IMR-90 (cell line): ENCODE data around the gene TMEM168. TPM values are rescaled to one million over a fixed set of nuclear protein-coding genes. Genes with fewer than 3 reads are reported as not detected.

ENCODE experiments used
- ATAC-seq: fragments of 200-7000 bp; cut with Tn5 transposase; 2 replicates; pipeline ENCODE4 v1.9.1; 2020; ENCODE audit warnings: low read depth, mild to moderate bottlenecking, moderate library complexity
- BruUV-seq: library from RNA; stranded (reverse); fragments of 400-500 nt; replicated peaks from 2 replicates; lab custom pipeline; 2021; lab: Mats Ljungman, UMichigan
- CTCF ChIA-PET: fragments of 300-600 bp; formaldehyde crosslinking; extraction: SDS; loops from one replicate; lab custom pipeline; 2021; ENCODE audit warnings: antibody characterized with exemption; lab: Yijun Ruan, JAX
- POLR2A ChIA-PET: fragments of 300-600 bp; sonication (Branson Sonifier 250); formaldehyde crosslinking; loops from one replicate; lab custom pipeline; 2022; ENCODE audit warnings: antibody characterized with exemption; ENCODE audit not compliant: unreplicated experiment; lab: Charles Lee
- DNase-seq: peaks from one replicate; pipeline ENCODE4 v3.0.0; 2013
- H2AFZ ChIP-seq: replicated peaks from 2 replicates; pipeline ENCODE3; 2013; ENCODE audit warnings: low read length, mild to moderate bottlenecking; ENCODE audit not compliant: poor library complexity
- H2AK5ac ChIP-seq: 2 replicates; pipeline ENCODE4 v1.6.1; 2013; ENCODE audit warnings: low read depth, low read length, inconsistent platforms
- H2AK9ac ChIP-seq: replicated peaks from 2 replicates; pipeline ENCODE3; 2013; ENCODE audit warnings: mild to moderate bottlenecking, low read depth, low read length, moderate library complexity; ENCODE audit not compliant: poor library complexity
- H2BK120ac ChIP-seq: 2 replicates; pipeline ENCODE4 v1.6.1; 2013; ENCODE audit warnings: low read depth, low read length, inconsistent platforms
- H2BK15ac ChIP-seq: 3 replicates; pipeline ENCODE4 v1.6.1; 2013; ENCODE audit warnings: low read depth, low read length, inconsistent platforms
- H2BK20ac ChIP-seq: 2 replicates; pipeline ENCODE4 v1.6.1; 2013; ENCODE audit warnings: low read depth, mild to moderate bottlenecking, inconsistent platforms, low read length, moderate library complexity
- H2BK5ac ChIP-seq: 2 replicates; pipeline ENCODE4 v1.6.1; 2013; ENCODE audit warnings: mild to moderate bottlenecking, low read depth, low read length, inconsistent platforms; ENCODE audit not compliant: poor library complexity, severe bottlenecking
- H3K14ac ChIP-seq: replicated peaks from 2 replicates; pipeline ENCODE4 v1.6.1; 2013; ENCODE audit warnings: low read depth, low read length, inconsistent platforms
- H3K18ac ChIP-seq: 2 replicates; pipeline ENCODE4 v1.6.1; 2013; ENCODE audit warnings: low read depth, low read length, control low read depth
- H3K23ac ChIP-seq: 2 replicates; pipeline ENCODE4 v1.6.1; 2013; ENCODE audit warnings: low read depth, low read length, inconsistent platforms
- H3K27ac ChIP-seq: 2 replicates; pipeline ENCODE4 v1.5.1; 2013; ENCODE audit warnings: mild to moderate bottlenecking, control low read depth, low read length; ENCODE audit not compliant: insufficient read depth
- H3K27me3 ChIP-seq: 2 replicates; pipeline ENCODE4 v1.6.1; 2013; ENCODE audit warnings: low read length; ENCODE audit not compliant: control insufficient read depth, insufficient read depth
- H3K36me3 ChIP-seq: 2 replicates; pipeline ENCODE4 v1.6.1; 2013; ENCODE audit warnings: low read length, mixed read lengths; ENCODE audit not compliant: control insufficient read depth, insufficient read depth
- H3K4ac ChIP-seq: 2 replicates; pipeline ENCODE4 v1.6.1; 2013; ENCODE audit warnings: low read depth, low read length, inconsistent platforms
- H3K4me1 ChIP-seq: 2 replicates; pipeline ENCODE4 v1.6.1; 2013; ENCODE audit warnings: low read length, mixed read lengths; ENCODE audit not compliant: control insufficient read depth, insufficient read depth
- H3K4me2 ChIP-seq: 2 replicates; pipeline ENCODE4 v1.6.1; 2013; ENCODE audit warnings: low read depth, mild to moderate bottlenecking, control low read depth, low read length, moderate library complexity
- H3K4me3 ChIP-seq: 2 replicates; pipeline ENCODE4 v1.5.1; 2013; ENCODE audit warnings: low read depth, mild to moderate bottlenecking, control low read depth, low read length, moderate library complexity; ENCODE audit not compliant: insufficient read depth
- H3K56ac ChIP-seq: 2 replicates; pipeline ENCODE4 v1.6.1; 2013; ENCODE audit warnings: low read length, inconsistent platforms; ENCODE audit not compliant: insufficient read depth; ENCODE audit errors: extremely low read depth
- H3K79me1 ChIP-seq, 2 experiments: 2 replicates each; pipeline ENCODE4 v1.6.1; 2013; ENCODE audit warnings: low read length in 2 of 2, inconsistent platforms in 1 of 2, low read depth in 1 of 2
- H3K9ac ChIP-seq: 2 replicates; pipeline ENCODE4 v1.6.1; 2013; ENCODE audit warnings: low read depth, low read length, control low read depth
- H3K9me1 ChIP-seq: 2 replicates; pipeline ENCODE4 v1.6.1; 2013; ENCODE audit warnings: low read length, inconsistent platforms; ENCODE audit not compliant: insufficient read depth
- H3K9me3 ChIP-seq: 2 replicates; pipeline ENCODE4 v1.6.1; 2013; ENCODE audit warnings: low read length; ENCODE audit not compliant: control insufficient read depth, insufficient read depth
- H4K20me1 ChIP-seq: 2 replicates; pipeline ENCODE4 v1.6.1; 2013; ENCODE audit warnings: low read length, inconsistent platforms; ENCODE audit not compliant: insufficient read depth
- H4K5ac ChIP-seq: 2 replicates; pipeline ENCODE4 v1.6.1; 2013; ENCODE audit warnings: mild to moderate bottlenecking, low read depth, low read length, control low read depth
- H4K8ac ChIP-seq, 2 experiments: 2 replicates each; pipeline ENCODE4 v1.6.1; 2013; ENCODE audit warnings: low read depth in 2 of 2, low read length in 2 of 2, control low read depth in 1 of 2, inconsistent platforms in 1 of 2
- H4K91ac ChIP-seq: 2 replicates; pipeline ENCODE4 v1.6.1; 2013; ENCODE audit warnings: low read depth, low read length, inconsistent platforms; ENCODE audit not compliant: insufficient read depth
- BHLHE40 ChIP-seq: fragments of 150-350 bp; IDR thresholded peaks from 2 replicates; pipeline ENCODE4 v1.6.1; 2016; ENCODE audit warnings: mild to moderate bottlenecking, low read depth, low read length
- CEBPB ChIP-seq: IDR thresholded peaks from 2 replicates; pipeline ENCODE4 v1.6.1; 2012; ENCODE audit warnings: low read depth, low read length, improper control_type of control experiment
- NFE2L2 ChIP-seq: fragments of 150-350 bp; IDR thresholded peaks from 2 replicates; pipeline ENCODE4 v1.6.1; 2016; ENCODE audit warnings: low read depth, mild to moderate bottlenecking, low read length
- POLR2A ChIP-seq: IDR thresholded peaks from 2 replicates; pipeline ENCODE4 v1.6.1; 2012; ENCODE audit warnings: mild to moderate bottlenecking, low read depth, low read length
- RCOR1 ChIP-seq: IDR thresholded peaks from 2 replicates; pipeline ENCODE4 v1.6.1; 2012; ENCODE audit warnings: mild to moderate bottlenecking, low read length, improper control_type of control experiment; ENCODE audit not compliant: insufficient replicate concordance
- RFX5 ChIP-seq: IDR thresholded peaks from 2 replicates; pipeline ENCODE4 v1.8.0; 2012; ENCODE audit warnings: low read depth, mild to moderate bottlenecking, low read length, moderate library complexity
- dilution Hi-C: fragments of 300-500 bp; cut with HindIII; formaldehyde crosslinking; loops from one replicate; pipeline ENCODE4 v1.14.3; 2018; ENCODE audit warnings: low sequenced_read_pairs; ENCODE audit not compliant: unreplicated experiment
- in situ Hi-C: fragments of 300-500 bp; cut with MboI; formaldehyde crosslinking; loops from 3 replicates; pipeline ENCODE4 v1.14.3; 2019; ENCODE audit warnings: low sequenced_read_pairs, inconsistent platforms, mixed read lengths
- intact Hi-C: fragments of 100-400 bp; cut with micrococcal nuclease; formaldehyde crosslinking; loops from 2 replicates; pipeline ENCODE4 v1.10.0; 2022
- polyA plus RNA-seq, 3 experiments: library from polyadenylated mRNA; depleted of rRNA; stranded (reverse); fragments of >200 nt; gene quantifications; 2 replicates each; pipeline ENCODE4 v1.2.3, GENCODE V29; 2012; ENCODE audit warnings: low replicate concordance in 1 of 3
- total RNA-seq: library from RNA; depleted of rRNA; stranded (reverse); fragments of >200 nt; gene quantifications from 2 replicates; pipeline ENCODE4 v1.2.3, GENCODE V29; 2012

TMEM168 gene
- total and polyA plus RNA-seq, 2 of the 4 experiments (the other 2 are of a cell fraction), result 17.7 to 22.9 TPM

- Histone ChIP-seq H3K36me3 (no peaks in the 10 kb centered on the region), H2BK120ac (no peak overlapping the region), H4K91ac (no peak overlapping the region), H4K20me1 (no peaks in the 10 kb centered on the region), H2BK20ac (no peak overlapping the region), H3K9me1 (no peaks in the 10 kb centered on the region), H3K79me1 (no peaks in the 10 kb centered on the region), H2BK15ac (no peak overlapping the region), H2AK5ac (no peak overlapping the region), H2BK5ac (no peak overlapping the region), H2AFZ (no peak overlapping the region), H3K56ac (no peak overlapping the region), H3K27me3 (no peaks in the 10 kb centered on the region), H3K18ac (no peak overlapping the region), H3K14ac (no peak overlapping the region), H4K5ac (no peak overlapping the region), H3K23ac (no peak overlapping the region), H3K4me1 (no peaks in the 10 kb centered on the region), H3K9me3 (no peaks in the 10 kb centered on the region), H3K4me3 (no peak overlapping the region), H3K4ac (no peak overlapping the region), H2AK9ac (no peak overlapping the region), H4K8ac (no peak overlapping the region), H3K9ac (no peak overlapping the region), H3K4me2 (no peak overlapping the region), H3K27ac (no peak overlapping the region)
- CTCF ChIA-PET, result no interaction called here
- POLR2A ChIA-PET, result no interaction called here
- ATAC-seq (no peak), DNase-seq (no peak)
- dilution Hi-C loops, result no loop called here
- no peak for TF ChIP-seq CEBPB
- TF ChIP-seq POLR2A, result no peak
- TF ChIP-seq RCOR1, result no peak
- no peak for TF ChIP-seq NFE2L2
- TF ChIP-seq BHLHE40, result no peak
- TF ChIP-seq RFX5, result no peak
- intact Hi-C loops, result no loop called here
- in situ Hi-C loops, result no loop called here
- BruUV-seq, result no TSS peak
Observed at GRCh38 chr7:112748381-112748780, 41.8 kb downstream of the TMEM168 start.
